ENCODE data around the gene CD19. TPM values are rescaled to one million over a fixed set of nuclear protein-coding genes. Genes with fewer than 3 reads are reported as not detected.
"Not testable (repeated sequence)": the region's sequence is repeated elsewhere in the genome, so short reads cannot be mapped to it uniquely, and the experiment has no call there.

The CD19 gene
- total RNA-seq, 2 experiments from 2014 or later: 131 to 139 TPM

GRCh38 chr16:28924762-28925385 is 6.9 kb upstream of the CD19 start, which contains the start of gene RABEP2:
Gene RABEP2 (minus strand): TSS chr16:28925238. CDS start chr16:28925163, 75 bp downstream.
- Histone ChIP-seq H4K20me1 (ENCODE audit: insufficient read depth, low read length) (no peaks in the 10 kb centered on the region), H3K4me1 (ENCODE audit: insufficient read depth, low read length, poor library complexity, severe bottlenecking) (peaks cover 69% of the 10 kb centered on the region), H2AFZ (ENCODE audit: low read length) (peak within 1 kb of the TSS; percentile 22; the same call in 1 of the 2 replicates), H3K4me3 (ENCODE audit: low read depth, low read length, poor library complexity, severe bottlenecking) (peak within 1 kb of the TSS; percentile 77), H3K9me2 (ENCODE audit: insufficient read depth, low read length) (no peaks in the 10 kb centered on the region), H3K27ac (ENCODE audit: low read depth, low read length, poor library complexity, severe bottlenecking) (peak within 1 kb of the TSS; percentile 100), H3K4me2 (ENCODE audit: low read length) (peak within 1 kb of the TSS; percentile 100), H3K79me2 (ENCODE audit: insufficient read depth, low read depth, low read length) (peaks cover 29% of the 10 kb centered on the region; the same call in 1 of the 2 replicates), H3K9me3 (ENCODE audit: low read length) (peaks cover 6% of the 10 kb centered on the region; the same call in 1 of the 2 replicates), H3K36me3 (ENCODE audit: insufficient read depth, low read length) (peaks cover 31% of the 10 kb centered on the region)
- ChIA-PET CTCF (ENCODE audit: unreplicated experiment) (interaction anchor here (1.3 to 2.6 kb wide), 3 partner anchors 11 to 20 kb away, joined by 8 to 18 read pairs (median 15); no protein-coding TSS in a partner anchor), POLR2A (interaction anchor here (0.8 to 3.1 kb wide), 3 partner anchors 7 to 62 kb away, joined by 3 to 37 read pairs (median 12); partner anchors contain the start of genes CD19 and SH2B1)
- TF ChIP-seq CTCF (conservative IDR thresholded peaks at IDR 0.05; ENCODE audit: low read length) (no peak), EZH2phosphoT487 (IDR thresholded peaks at IDR 0.05; ENCODE audit: borderline replicate concordance, low read depth, low read length) (no peak)
- intact Hi-C loops (cut with micrococcal nuclease; ENCODE audit: unreplicated experiment): loop anchor here (1.0 to 2.0 kb wide), 3 partner anchors 7 to 20 kb away; no protein-coding TSS in a partner anchor
- peak; percentile 95 for DNase-seq (ENCODE audit: low spot score)
- no TSS peak for BruUV-seq (replicated peaks)

GRCh38 chr16:28925386-28926228 is 6.2 kb upstream of the CD19 start:
- Histone ChIP-seq H3K79me2 (ENCODE audit: insufficient read depth, low read depth, low read length) (peaks cover 29% of the 10 kb centered on the region; the same call in 1 of the 2 replicates), H3K36me3 (ENCODE audit: insufficient read depth, low read length) (peaks cover 27% of the 10 kb centered on the region), H4K20me1 (ENCODE audit: insufficient read depth, low read length) (no peaks in the 10 kb centered on the region), H3K4me3 (ENCODE audit: low read depth, low read length, poor library complexity, severe bottlenecking) (peak overlapping the region; percentile 77), H3K9me3 (ENCODE audit: low read length) (peaks cover 6% of the 10 kb centered on the region; the same call in 1 of the 2 replicates), H3K27ac (ENCODE audit: low read depth, low read length, poor library complexity, severe bottlenecking) (peak overlapping the region; percentile 100), H2AFZ (ENCODE audit: low read length) (peak overlapping the region; percentile 14; the same call in 1 of the 2 replicates), H3K9me2 (ENCODE audit: insufficient read depth, low read length) (no peaks in the 10 kb centered on the region), H3K4me1 (ENCODE audit: insufficient read depth, low read length, poor library complexity, severe bottlenecking) (peaks cover 77% of the 10 kb centered on the region), H3K4me2 (ENCODE audit: low read length) (peak overlapping the region; percentile 100)
- ChIA-PET CTCF (ENCODE audit: unreplicated experiment) (interaction anchor here (1.2 kb wide), 1 partner anchor 11 kb away, joined by 3 read pairs; no protein-coding TSS in a partner anchor), POLR2A (interaction anchor here (0.7 to 1.1 kb wide), 2 partner anchors 25 to 98 kb away, joined by 3 to 6 read pairs; partner anchors contain the start of gene NFATC2IP)
- TF ChIP-seq EZH2phosphoT487 (IDR thresholded peaks at IDR 0.05; ENCODE audit: borderline replicate concordance, low read depth, low read length) (no peak), CTCF (conservative IDR thresholded peaks at IDR 0.05; ENCODE audit: low read length) (no peak)
- no TSS peak for BruUV-seq (replicated peaks)
- DNase-seq (ENCODE audit: low spot score): peak; percentile 86
- intact Hi-C loops (cut with micrococcal nuclease; ENCODE audit: unreplicated experiment): loop anchor here (2.0 kb wide), 2 partner anchors 15 to 19 kb away; no protein-coding TSS in a partner anchor

GRCh38 chr16:28926284-28926683 is 5.5 kb upstream of the CD19 start:
- H3K9me3 ChIP-seq (ENCODE audit: low read length); H2AFZ ChIP-seq (ENCODE audit: low read length); H4K20me1 ChIP-seq (ENCODE audit: insufficient read depth, low read length); H3K9me2 ChIP-seq (ENCODE audit: insufficient read depth, low read length); DNase-seq (ENCODE audit: low spot score); BruUV-seq (replicated peaks); intact Hi-C loops (cut with micrococcal nuclease; ENCODE audit: unreplicated experiment): not testable (repeated sequence)
- Histone ChIP-seq H3K4me1 (ENCODE audit: insufficient read depth, low read length, poor library complexity, severe bottlenecking) (peaks cover 80% of the 10 kb centered on the region), H3K79me2 (ENCODE audit: insufficient read depth, low read depth, low read length) (peaks cover 22% of the 10 kb centered on the region; the same call in 1 of the 2 replicates), H3K4me2 (ENCODE audit: low read length) (peak overlapping the region; percentile 100), H3K36me3 (ENCODE audit: insufficient read depth, low read length) (peaks cover 20% of the 10 kb centered on the region), H3K4me3 (ENCODE audit: low read depth, low read length, poor library complexity, severe bottlenecking) (peak overlapping the region; percentile 77), H3K27ac (ENCODE audit: low read depth, low read length, poor library complexity, severe bottlenecking) (peak overlapping the region; percentile 100)
- POLR2A ChIA-PET: interaction anchor here (0.6 to 1.1 kb wide), 3 partner anchors 24 to 99 kb away, joined by 3 to 6 read pairs (median 3); partner anchors contain the start of gene NFATC2IP
- CTCF ChIA-PET (ENCODE audit: unreplicated experiment): interaction anchor here (0.5 to 1.2 kb wide), 2 partner anchors 10 to 148 kb away, joined by 3 to 5 read pairs; no protein-coding TSS in a partner anchor
